Measurements from ENCODE around the gene RAB21.
"Not testable (repeated sequence)": the region's sequence is repeated elsewhere in the genome, so short reads cannot be mapped to it uniquely, and the experiment has no call there.

Gene RAB21

DNA sequence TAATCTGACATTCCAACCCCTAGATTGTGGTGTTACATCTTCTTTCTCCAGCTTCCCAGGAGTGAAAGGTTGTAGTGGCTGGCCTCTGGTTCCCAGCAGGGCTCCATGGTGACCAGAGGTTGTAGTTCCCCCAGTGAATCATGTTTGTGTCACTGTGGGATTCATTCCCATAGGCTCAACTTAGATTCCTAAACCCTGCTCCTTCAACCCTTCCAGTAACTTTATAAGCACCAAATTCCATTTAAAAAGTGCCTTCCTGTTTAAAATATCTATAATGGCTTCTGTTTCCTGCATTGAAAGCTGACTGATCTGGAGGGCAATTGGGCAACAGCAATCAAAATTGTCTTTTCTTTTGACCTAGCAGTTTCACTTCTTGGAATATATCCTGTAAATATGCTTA lies 44.4 kb downstream of the RAB21 start:
- DNase-seq (ENCODE audit: low spot score), result no peak

DNA sequence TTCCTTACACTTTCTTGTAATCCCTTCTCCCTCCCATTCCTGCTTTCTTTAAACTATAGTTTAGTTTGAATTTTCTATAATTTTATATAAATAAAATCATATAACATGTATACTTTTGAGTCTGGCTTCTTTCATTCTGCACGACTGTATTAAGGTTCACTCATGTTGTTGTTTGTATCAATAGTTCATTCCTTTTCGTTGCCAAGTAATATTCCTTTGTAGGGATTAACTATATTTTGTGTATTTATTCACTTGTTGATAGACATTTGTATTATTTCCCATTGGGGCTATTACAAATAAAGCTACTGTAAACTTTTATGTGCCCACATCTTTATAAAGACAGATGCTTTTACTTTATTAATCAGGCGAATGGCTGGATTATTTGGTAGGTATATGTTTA lies 45.5 kb downstream of the RAB21 start:
- DNase-seq (ENCODE audit: low spot score), result no peak

DNA sequence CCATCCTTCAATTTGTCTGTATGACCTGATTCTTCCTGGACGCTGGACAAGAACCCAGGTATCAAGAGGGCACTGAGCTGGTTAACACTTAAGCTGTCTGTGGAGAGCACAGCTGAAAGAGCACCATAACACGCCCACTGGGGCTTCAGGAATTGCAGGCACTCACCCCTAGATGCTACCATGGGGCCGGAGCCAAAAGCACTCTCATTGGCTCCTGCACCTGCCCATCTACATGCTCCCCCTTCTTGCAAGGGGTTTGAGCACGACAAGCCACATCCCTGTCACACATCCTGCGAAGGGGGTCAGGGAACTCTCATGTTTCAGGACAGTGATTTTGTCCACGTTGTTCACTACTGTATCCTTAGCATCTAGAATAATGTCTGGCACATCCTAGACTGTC lies 49.8 kb downstream of the RAB21 start:
- DNase-seq (ENCODE audit: low spot score), result no peak

DNA sequence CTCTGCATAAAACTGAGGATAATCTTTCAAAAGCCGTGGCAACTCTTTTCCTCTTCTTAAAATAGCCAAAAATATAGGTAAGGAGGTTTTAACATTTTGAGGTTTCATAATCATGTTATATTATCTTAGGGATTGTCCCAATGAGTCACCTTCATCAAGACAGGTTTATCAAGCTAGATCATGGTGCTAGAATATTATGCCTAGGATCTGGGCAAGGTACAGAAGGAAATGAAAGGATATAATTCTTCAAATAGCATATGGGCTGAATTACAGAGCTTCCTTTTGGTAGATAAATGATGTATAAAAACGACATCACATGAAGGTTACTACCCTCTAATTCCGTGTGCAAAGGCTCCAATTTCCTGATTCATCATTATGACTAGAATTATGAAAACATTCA lies 56.3 kb downstream of the RAB21 start:
- no peak for DNase-seq (ENCODE audit: low spot score)

DNA sequence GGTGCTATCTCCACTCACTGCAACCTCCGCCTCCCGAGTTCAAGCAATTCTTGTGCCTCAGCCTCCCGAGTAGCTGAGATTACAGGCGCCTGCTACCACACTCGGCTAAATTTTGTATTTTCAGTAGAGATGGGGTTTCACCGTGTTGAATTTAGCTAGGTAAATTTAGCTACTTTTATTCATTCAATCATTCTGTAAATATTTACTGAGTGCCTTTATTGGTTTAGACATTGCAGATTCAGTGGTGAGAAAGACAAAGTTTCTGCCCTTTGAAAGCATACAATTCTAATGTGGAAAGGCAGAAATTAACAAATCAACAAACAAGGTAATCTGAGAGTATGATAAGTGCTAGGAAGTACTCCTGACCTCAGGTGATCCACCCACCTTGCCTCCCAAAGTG lies 60.6 kb downstream of the RAB21 start:
- DNase-seq (ENCODE audit: low spot score), result not testable (repeated sequence)

DNA sequence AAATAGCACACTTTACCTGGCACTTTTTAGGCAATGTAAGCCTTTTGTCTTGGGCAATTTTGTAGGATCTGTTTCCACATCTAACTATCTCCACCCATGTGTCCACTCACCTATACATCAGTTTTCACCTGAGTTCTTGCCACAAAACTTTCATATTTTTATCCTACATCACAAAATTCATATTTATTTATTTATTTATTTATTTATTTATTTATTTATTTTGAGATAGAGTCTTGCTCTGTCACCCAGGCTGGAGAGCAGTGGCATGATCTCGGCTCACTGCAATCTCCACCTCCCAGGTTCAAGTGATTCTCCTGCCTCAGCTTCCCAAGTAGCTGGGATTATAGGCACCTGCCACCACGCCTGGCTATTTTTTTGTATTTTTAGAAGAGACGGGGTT lies 67.4 kb downstream of the RAB21 start:
- not testable (repeated sequence) for DNase-seq (ENCODE audit: low spot score)

DNA sequence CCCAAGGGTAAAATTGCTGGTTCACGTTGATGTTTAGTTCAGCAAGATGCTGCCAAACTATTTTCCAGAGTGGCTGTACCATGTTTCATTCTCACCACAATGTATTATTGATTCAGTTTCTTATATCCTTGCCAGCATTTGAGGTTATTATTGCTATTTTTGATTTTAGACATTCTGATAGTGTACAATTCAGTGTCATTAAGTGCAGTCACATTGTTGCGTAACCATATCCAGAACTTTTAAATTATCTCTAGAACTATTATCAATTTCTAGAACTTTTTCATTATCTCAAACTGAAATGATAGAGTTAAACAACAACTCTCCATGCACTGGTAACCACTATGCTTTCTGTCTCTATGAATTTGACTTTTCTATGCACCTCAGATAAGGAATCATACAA lies 74.2 kb downstream of the RAB21 start:
- no peak for DNase-seq (ENCODE audit: low spot score)

DNA sequence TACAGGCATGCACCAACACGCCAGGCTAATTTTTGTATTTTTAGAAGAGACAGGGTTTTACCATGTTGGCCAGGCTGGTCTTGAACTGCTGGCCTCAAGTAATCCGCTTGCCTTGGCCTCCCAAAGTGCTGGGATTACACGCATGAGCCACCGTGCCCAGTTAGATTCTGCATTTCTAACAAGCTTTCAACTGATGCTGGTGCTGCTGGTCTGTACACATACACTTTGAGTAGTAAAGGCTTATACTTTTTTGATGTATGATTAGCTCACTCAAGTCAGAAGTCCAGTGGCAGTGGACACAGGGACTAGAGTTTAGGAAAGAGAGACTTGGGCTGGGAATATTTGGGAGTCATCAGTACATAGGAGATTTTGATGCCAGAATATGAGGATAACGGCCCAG lies 82.7 kb downstream of the RAB21 start:
- DNase-seq (ENCODE audit: low spot score), result no peak

DNA sequence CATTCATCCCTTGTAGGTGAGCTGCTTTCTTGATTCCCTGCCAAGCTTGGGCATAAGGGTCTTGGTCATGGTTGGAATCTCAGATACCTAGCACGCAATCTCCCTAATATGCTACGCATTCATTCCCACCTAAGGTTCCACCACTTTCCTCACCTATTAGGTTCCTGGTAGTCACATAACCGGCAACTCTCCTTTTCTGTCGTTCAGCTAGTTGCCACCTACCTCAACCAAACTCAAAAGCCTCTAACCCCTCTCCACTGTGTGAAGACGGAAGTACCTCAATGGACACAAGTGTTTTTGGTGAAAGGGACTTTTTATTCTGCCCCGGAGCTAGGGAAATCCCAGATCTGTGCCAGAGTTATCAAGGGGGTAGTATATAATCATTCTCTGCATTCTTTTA lies 83.6 kb downstream of the RAB21 start:
- DNase-seq (ENCODE audit: low spot score), result no peak

DNA sequence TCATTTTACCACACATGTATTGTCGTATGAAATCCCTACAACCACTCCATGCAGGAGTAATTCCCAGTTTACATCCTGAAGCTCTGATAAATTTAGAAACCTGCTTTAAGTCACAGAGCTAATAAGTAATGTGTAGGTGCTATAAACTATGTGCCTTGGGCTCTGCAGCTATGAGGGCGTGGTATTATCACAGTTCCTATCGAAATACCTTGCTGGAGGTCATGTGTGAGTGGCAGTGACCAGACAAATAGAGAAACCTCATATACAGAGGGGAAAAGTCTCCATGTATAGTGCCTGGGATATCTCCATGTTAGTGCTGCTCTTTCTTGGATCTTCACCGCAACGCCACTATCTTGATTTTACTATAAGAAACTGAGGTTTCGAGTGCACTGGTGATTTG lies 84.0 kb downstream of the RAB21 start:
- DNase-seq (ENCODE audit: low spot score), result no peak

DNA sequence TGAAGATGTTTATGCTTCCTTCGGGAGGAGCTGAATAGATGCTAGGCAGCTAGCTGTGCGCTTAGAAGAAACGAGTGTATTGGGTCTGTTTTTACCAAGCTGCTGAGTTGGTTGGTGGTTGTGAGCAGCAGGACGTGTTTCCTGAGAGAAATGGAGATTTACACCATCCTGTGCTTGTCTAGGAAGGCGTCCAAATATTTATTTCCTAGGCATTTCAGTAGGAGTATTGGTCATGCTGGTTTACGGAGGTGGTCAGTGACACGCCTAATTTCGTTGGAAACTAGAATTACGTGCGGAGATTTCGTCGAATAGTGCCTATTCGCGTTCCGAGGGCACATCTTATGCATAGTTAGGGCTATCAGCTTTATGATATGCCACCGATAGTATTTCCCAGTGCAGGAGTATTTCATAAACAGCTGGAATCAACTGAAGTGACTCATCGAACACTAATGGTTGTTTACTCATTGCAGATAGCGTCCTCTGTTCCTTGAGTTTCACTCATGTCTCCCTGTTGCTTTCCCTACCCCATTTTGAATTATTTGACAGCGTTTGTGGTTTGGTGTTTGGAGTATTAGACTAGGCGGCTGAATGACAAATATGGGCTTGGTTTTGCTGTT lies 85.7 kb downstream of the RAB21 start:
- peak; percentile 3 for DNase-seq (ENCODE audit: low spot score)

DNA sequence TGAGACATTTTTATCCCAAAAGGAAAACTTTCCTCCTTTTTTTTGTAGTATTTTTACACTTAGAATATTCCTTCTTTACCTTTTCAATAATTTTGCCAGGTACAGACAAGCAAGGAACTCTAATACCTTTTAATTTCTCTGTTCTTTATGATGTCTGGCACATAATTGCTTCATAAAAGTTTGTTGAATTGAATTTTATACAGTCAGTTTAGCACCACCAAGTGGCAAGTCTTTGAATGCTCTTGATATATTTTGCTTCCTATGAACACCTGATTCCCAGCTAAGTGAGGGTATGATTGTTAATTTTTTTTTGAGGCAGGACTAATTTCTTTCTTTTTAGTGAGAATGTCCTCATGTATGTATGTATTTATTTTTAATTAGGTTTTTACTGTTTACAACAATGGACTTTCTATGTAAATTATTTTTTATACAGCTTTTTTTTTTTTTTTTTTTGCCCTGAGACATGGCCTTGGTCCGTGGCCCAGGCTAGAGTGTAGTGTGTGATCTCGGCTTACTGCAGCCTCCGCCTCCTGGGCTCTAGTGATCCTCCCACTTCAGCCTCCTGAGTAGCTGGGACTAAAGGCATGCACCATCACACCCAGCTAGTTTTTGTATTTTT lies 91.8 kb downstream of the RAB21 start:
- DNase-seq (ENCODE audit: low spot score), result peak; percentile 30

DNA sequence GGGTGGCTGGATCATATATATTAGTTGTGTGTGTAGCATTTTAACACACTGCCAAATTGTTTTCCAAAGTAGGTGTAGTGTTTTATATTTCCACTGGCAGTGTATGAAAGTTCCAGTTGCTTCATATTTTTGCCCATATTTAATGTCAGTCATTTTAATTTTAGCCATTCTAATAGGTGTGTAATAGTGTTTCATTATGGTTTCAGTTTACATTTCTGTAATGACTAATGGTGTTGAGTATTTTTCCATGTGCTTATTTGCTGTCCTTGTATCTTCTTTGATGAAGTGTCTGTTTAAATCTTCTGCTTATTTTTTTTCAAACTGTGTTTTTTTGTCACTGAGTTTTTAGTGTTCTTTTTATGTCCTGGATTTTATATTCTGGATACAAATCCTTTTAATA lies 93.5 kb downstream of the RAB21 start:
- DNase-seq (ENCODE audit: low spot score), result no peak

DNA sequence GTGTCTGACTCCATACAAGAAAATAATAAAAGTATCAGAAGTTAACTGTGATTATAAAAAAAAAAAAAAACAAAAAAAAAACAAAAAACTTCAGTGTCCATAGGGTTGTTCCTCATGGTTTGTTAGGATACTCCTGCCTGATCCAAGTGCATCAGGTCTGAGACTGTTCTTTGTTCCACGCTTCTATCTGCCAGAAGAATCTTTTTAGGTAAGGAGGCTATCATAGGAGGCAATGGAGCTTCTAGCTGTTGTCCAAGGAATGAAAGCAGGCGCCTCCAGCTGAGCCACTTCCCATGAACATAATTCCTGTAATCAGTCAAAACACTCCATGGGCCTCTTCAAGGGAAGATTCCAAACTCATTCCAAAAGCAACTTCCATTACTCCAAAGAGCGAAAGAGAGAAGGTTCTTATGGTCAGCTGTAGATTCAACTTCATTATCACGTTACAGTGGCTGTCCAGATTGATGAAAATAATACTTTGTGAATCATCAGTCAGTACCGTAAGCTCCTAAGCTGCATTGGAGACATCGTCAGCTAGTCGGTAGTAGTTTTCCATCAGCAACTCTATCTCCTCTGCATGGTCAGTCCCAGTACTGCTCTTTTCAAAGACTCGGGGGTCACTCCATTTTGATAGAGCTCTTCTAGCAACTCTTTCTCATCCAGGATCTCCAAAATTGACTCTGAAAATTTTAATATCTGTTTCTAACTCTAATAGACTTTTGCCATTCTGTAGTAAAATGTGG lies 94.6 kb downstream of the RAB21 start:
- no peak for DNase-seq (ENCODE audit: low spot score)

Data from CD4-positive, alpha-beta T cell treated with Interleukin-15 for 4 hours (primary cell).